Measurements from ENCODE around the gene GOLPH3. TPM values are rescaled to one million over a fixed set of nuclear protein-coding genes. Genes with fewer than 3 reads are reported as not detected.

Gene GOLPH3
- total and polyA plus RNA-seq, 2 experiments from 2014 or later = 75.1 to 79.6 TPM

DNA sequence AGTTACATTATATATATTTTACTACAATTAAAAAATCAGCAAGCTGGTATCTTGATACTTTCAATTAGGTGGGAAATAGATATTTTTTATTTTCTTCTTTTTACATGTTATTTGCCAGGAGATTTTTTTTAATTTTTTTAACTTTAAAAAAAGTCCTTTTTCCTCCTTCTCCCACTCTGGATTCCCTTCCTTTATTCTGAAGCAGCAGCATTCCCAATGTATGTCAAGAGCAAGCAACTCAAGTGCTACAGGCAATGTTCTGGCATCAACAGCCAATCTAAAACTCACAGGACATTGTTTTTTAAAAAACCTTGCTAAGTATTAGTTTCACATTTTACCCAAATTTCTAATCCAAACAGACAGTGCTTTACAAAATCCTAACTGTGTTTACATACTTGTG, 41.4 kb downstream of the GOLPH3 start:
- H3K27ac ChIP-seq = peak overlapping the region; percentile 4
- DNase-seq (ENCODE audit: low read depth in 1 of 2, low spot score in 1 of 2) = no peak
- H3K27me3 ChIP-seq = no peaks in the 10 kb centered on the region
- H3K4me3 ChIP-seq = no peak overlapping the region
- no peaks in the 10 kb centered on the region for H3K9me3 ChIP-seq (ENCODE audit: low read depth)
- TF ChIP-seq, protein P1, sequence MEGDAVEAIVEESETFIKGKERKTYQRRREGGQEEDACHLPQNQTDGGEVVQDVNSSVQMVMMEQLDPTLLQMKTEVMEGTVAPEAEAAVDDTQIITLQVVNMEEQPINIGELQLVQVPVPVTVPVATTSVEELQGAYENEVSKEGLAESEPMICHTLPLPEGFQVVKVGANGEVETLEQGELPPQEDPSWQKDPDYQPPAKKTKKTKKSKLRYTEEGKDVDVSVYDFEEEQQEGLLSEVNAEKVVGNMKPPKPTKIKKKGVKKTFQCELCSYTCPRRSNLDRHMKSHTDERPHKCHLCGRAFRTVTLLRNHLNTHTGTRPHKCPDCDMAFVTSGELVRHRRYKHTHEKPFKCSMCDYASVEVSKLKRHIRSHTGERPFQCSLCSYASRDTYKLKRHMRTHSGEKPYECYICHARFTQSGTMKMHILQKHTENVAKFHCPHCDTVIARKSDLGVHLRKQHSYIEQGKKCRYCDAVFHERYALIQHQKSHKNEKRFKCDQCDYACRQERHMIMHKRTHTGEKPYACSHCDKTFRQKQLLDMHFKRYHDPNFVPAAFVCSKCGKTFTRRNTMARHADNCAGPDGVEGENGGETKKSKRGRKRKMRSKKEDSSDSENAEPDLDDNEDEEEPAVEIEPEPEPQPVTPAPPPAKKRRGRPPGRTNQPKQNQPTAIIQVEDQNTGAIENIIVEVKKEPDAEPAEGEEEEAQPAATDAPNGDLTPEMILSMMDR (IDR thresholded peaks at IDR 0.05; ENCODE audit: low read depth, low read length) = no peak
- peaks cover 26% of the 10 kb centered on the region for H3K36me3 ChIP-seq
- no peaks in the 10 kb centered on the region for H3K4me1 ChIP-seq (ENCODE audit: low read depth)

DNA sequence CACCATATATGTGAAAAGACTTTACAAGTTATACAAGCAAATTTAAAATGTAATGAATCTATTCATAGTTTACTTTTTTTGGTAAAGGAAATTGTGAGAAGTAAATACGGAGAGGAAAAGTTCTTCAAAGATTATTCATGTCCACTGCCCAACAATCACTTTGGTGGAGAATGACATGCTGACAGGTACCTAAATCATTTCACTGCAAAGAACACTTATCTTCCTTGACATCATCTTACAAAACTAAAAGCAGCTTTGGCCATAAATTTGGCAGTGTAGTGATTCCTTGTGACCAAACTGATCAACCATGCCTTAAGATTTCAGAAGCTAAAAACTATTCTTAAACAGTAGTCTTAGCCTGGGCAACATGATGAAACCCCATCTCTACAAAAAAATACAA, 42.5 kb downstream of the GOLPH3 start:
- Histone ChIP-seq H3K9me3 (ENCODE audit: low read depth) (no peaks in the 10 kb centered on the region), H3K4me1 (ENCODE audit: low read depth) (no peaks in the 10 kb centered on the region), H3K27ac (no peak overlapping the region), H3K36me3 (peaks cover 24% of the 10 kb centered on the region), H3K4me3 (no peak overlapping the region), H3K27me3 (no peaks in the 10 kb centered on the region)
- no peak for DNase-seq (ENCODE audit: low read depth in 1 of 2, low spot score in 1 of 2)
- TF ChIP-seq, protein P1 (IDR thresholded peaks at IDR 0.05; ENCODE audit: low read depth, low read length) = no peak

DNA sequence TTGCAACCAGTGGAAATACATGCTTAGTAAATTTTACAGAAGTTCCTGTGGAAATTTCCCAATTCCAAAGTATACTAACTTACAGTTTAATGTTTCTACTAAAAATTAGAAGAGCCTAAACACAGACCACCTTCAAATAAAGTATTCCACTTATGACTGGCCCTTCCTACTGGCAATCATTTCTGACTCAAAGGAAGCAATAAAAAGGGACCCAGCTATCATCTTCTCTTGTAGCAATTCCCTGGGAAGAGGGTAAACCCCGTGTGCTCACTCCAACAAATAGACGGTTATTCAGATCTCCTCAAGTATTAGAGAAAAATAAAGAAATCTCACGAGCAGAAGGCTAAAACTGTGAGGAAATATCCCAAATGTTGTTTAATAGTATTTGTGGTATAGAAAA, 43.3 kb downstream of the GOLPH3 start:
- TF ChIP-seq, protein P1 (IDR thresholded peaks at IDR 0.05; ENCODE audit: low read depth, low read length) = no peak
- no peak for DNase-seq (ENCODE audit: low read depth in 1 of 2, low spot score in 1 of 2)
- Histone ChIP-seq H3K36me3 (peaks cover 27% of the 10 kb centered on the region), H3K9me3 (ENCODE audit: low read depth) (no peaks in the 10 kb centered on the region), H3K4me1 (ENCODE audit: low read depth) (no peaks in the 10 kb centered on the region), H3K4me3 (no peak overlapping the region), H3K27me3 (no peaks in the 10 kb centered on the region), H3K27ac (no peak overlapping the region)

DNA sequence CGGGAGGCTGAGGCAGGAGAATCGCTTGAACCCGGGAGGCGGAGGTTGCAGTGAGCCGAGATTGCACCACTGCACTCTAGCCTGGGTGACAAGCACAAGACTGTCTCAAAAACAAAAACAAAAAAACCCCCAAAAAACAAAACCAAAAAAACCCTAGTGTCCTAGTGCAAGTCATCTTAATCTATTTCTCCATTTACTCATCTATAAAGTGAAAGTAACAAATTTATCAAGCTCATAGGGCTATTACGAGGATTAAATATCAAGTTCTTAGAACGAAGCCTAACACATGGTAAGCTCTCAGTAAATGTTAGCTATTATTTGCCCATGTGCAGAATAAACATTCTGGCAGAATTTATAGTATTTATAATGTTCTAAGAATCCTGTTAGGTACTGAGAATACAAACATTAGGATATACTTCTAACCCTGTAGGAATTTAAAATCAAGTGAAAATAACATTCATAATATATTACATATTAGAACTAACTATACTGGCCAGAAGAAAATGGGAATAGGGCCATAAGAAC, 45.0 kb downstream of the GOLPH3 start:
- H3K4me1 ChIP-seq (ENCODE audit: low read depth) = peaks cover 5% of the 10 kb centered on the region
- H3K36me3 ChIP-seq = peaks cover 20% of the 10 kb centered on the region
- no peaks in the 10 kb centered on the region for H3K27me3 ChIP-seq
- H3K4me3 ChIP-seq = no peak overlapping the region
- no peak overlapping the region for H3K27ac ChIP-seq
- TF ChIP-seq, protein P1 (IDR thresholded peaks at IDR 0.05; ENCODE audit: low read depth, low read length) = no peak
- no peaks in the 10 kb centered on the region for H3K9me3 ChIP-seq (ENCODE audit: low read depth)
- DNase-seq (ENCODE audit: low read depth in 1 of 2, low spot score in 1 of 2) = no peak

DNA sequence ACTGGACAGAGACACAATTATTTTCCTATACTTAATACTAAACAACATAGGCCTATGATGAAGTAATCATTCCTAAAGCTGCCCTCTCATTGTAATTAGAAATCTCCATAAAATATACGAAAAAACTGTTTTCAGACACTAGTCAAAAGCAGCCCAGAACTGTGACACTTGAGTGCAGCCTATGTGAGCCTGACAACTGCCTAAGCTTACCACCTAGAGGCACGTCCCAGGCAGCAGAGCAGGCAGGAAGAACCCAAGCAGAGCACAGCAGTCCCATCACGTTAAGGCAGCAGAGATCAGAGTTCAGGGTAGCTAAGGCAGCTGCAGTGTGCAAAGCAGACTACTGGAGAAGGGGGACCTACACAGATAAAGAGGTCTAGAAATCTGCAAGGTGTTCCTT, 46.4 kb downstream of the GOLPH3 start:
- Histone ChIP-seq H3K27me3 (no peaks in the 10 kb centered on the region), H3K4me1 (ENCODE audit: low read depth) (peaks cover 12% of the 10 kb centered on the region), H3K27ac (no peak overlapping the region), H3K36me3 (peaks cover 20% of the 10 kb centered on the region), H3K4me3 (no peak overlapping the region), H3K9me3 (ENCODE audit: low read depth) (no peaks in the 10 kb centered on the region)
- TF ChIP-seq, protein P1 (IDR thresholded peaks at IDR 0.05; ENCODE audit: low read depth, low read length) = no peak
- no peak for DNase-seq (ENCODE audit: low read depth in 1 of 2, low spot score in 1 of 2)

All from cardiac muscle cell (in vitro differentiated cells and primary cell).